Inflammatory macrophage (primary cell): ENCODE results near the gene SEC14L6.
A peak's percentile ranks its signal among the peaks of the same experiment; 100 is the strongest.
"Not testable (repeated sequence)": the region's sequence is repeated elsewhere in the genome, so short reads cannot be mapped to it uniquely, and the experiment has no call there.

Experiments
- DNase-seq, 2 donors: peaks; one replicate each; pipeline ENCODE4 v3.0.0-alpha.2; 2020 to 2022
- total RNA-seq, 18 experiments: gene quantifications; one replicate each; lab custom pipeline; 2026; ENCODE audit warnings: mixed read lengths in 6 of 18, inconsistent platforms in 2 of 18; lab: John Stamatoyannopoulos, UW

SEC14L6 gene
- total RNA-seq = 0 to 0.18 (median 0) reads per million in 18 experiments

- DNase-seq = no peak
These were observed at the start of gene SEC14L6 for GRCh38 chr22:30546616-30547015. SEC14L6 (minus strand) TSS chr22:30546741; CDS start chr22:30546682, 59 bp downstream.

- no peak for DNase-seq
These were observed 49.7 kb upstream of the SEC14L6 start for GRCh38 chr22:30596199-30596598.

GRCh38 chr22:30592360-30592713 lies 45.8 kb upstream of the SEC14L6 start:
- DNase-seq = not testable (repeated sequence)

- peak; percentile 97 to 98 for DNase-seq
These were observed 45.2 kb upstream of the SEC14L6 start, which contains the start of gene PES1 for GRCh38 chr22:30591588-30592359. PES1 (minus strand) TSS chr22:30591910; CDS start chr22:30591833, 77 bp downstream.

- no peak for DNase-seq
These were observed 44.6 kb upstream of the SEC14L6 start for GRCh38 chr22:30591191-30591587.

- no peak for DNase-seq
These were observed 39.9 kb upstream of the SEC14L6 start for GRCh38 chr22:30586414-30586813.

GRCh38 chr22:30584441-30584840 lies 37.9 kb upstream of the SEC14L6 start:
- DNase-seq = no peak

GRCh38 chr22:30582788-30583545 lies 36.4 kb upstream of the SEC14L6 start:
- no peak for DNase-seq

- DNase-seq = no peak
These were observed 35.5 kb upstream of the SEC14L6 start for GRCh38 chr22:30582051-30582450.

GRCh38 chr22:30580896-30581295 lies 34.4 kb upstream of the SEC14L6 start:
- DNase-seq = no peak

- no peak for DNase-seq
These were observed 31.9 kb upstream of the SEC14L6 start for GRCh38 chr22:30578481-30578880.

- DNase-seq = no peak
These were observed 29.3 kb upstream of the SEC14L6 start for GRCh38 chr22:30575859-30576258.

- DNase-seq = no peak
These were observed 28.6 kb upstream of the SEC14L6 start for GRCh38 chr22:30574997-30575671.

GRCh38 chr22:30574095-30574981 lies 27.8 kb upstream of the SEC14L6 start, which contains the start of gene GAL3ST1:
GAL3ST1 (minus strand) TSS chr22:30574665; CDS start chr22:30557392, 17,273 bp downstream.
- DNase-seq = no peak

GRCh38 chr22:30573594-30574094 lies 27.1 kb upstream of the SEC14L6 start:
- DNase-seq = no peak

GRCh38 chr22:30572840-30573593 lies 26.5 kb upstream of the SEC14L6 start:
- no peak for DNase-seq

GRCh38 chr22:30572210-30572609 lies 25.7 kb upstream of the SEC14L6 start:
- no peak for DNase-seq

- DNase-seq = no peak
These were observed 23.2 kb upstream of the SEC14L6 start for GRCh38 chr22:30569674-30570202.

GRCh38 chr22:30568137-30568805 lies 21.7 kb upstream of the SEC14L6 start:
- no peak for DNase-seq

- DNase-seq = not testable (repeated sequence)
These were observed 20.7 kb upstream of the SEC14L6 start for GRCh38 chr22:30567277-30567676.
